Small intestine (tissue), 7 donors: ENCODE results near the gene USP36. TPM values are rescaled to one million over a fixed set of nuclear protein-coding genes. Genes with fewer than 3 reads are reported as not detected.

Experiments used
- DNase-seq, 2 donors: peaks; one replicate each; pipeline versions ENCODE4 v3.0.0 to v3.0.0-alpha.2; 2013
- FAIRE-seq: peaks from 2 replicates; lab custom pipeline; 2012; peaks lifted over from hg19 to GRCh38; lab: Jason Lieb, UNC
- H3K27ac ChIP-seq, 3 donors: one replicate each; pipeline ENCODE4 v1.5.1; 2013; ENCODE audit warnings: low read length in 2 of 3, mild to moderate bottlenecking in 2 of 3, control low read depth in 1 of 3, inconsistent platforms in 1 of 3, low read depth in 1 of 3, moderate library complexity in 1 of 3
- H3K27me3 ChIP-seq, 3 donors: one replicate each; pipeline ENCODE4 v1.6.1; 2013; ENCODE audit warnings: low read length in 3 of 3, inconsistent platforms in 1 of 3; ENCODE audit not compliant: control insufficient read depth in 3 of 3, insufficient read depth in 3 of 3
- H3K36me3 ChIP-seq, 3 donors: one replicate each; pipeline ENCODE4 v1.6.1; 2013; ENCODE audit warnings: low read length in 3 of 3, inconsistent platforms in 1 of 3, low read depth in 1 of 3, mild to moderate bottlenecking in 1 of 3, moderate library complexity in 1 of 3; ENCODE audit not compliant: control insufficient read depth in 3 of 3, insufficient read depth in 2 of 3
- H3K4me1 ChIP-seq, 3 donors: one replicate each; pipeline ENCODE4 v1.6.1; 2013; ENCODE audit warnings: low read length in 2 of 3, inconsistent platforms in 1 of 3, low read depth in 1 of 3, mild to moderate bottlenecking in 1 of 3, moderate library complexity in 1 of 3; ENCODE audit not compliant: control insufficient read depth in 3 of 3, insufficient read depth in 2 of 3
- H3K4me3 ChIP-seq, 3 donors: one replicate each; pipeline ENCODE4 v1.5.1; 2013; ENCODE audit warnings: low read length in 3 of 3, control low read depth in 1 of 3, inconsistent platforms in 1 of 3, low read depth in 1 of 3, mild to moderate bottlenecking in 1 of 3, moderate library complexity in 1 of 3
- H3K9me3 ChIP-seq, 2 donors: one replicate each; pipeline ENCODE4 v1.6.1; 2013; ENCODE audit warnings: low read depth in 1 of 2, low read length in 1 of 2; ENCODE audit not compliant: control insufficient read depth in 2 of 2, insufficient read depth in 1 of 2
- WGBS, 3 donors: extraction: QIAGEN DNeasy Blood & Tissue Kit; methylation state at CpG; one replicate each; pipeline ENCODE4 v1.1.7; 2013; 5-methylcytosine and 5-hydroxymethylcytosine counted together
- polyA plus RNA-seq, 4 donors: library from polyadenylated mRNA; stranded (reverse) in 3 of 4; unstranded in 1 of 4; fragments of 200-250 nt in 3 of 4; fragments of 120-200 nt in 1 of 4; gene quantifications; one replicate each; pipeline versions ENCODE4 v1.2.1 to v1.2.3, GENCODE V29; 2013
- donor health status: healthy with polysubstance abuse.
- donor health status: control.
- donor health status: control.
- donor health status: Bipolar disorder and iron deficiency.
- donor health status: healthy.

Gene USP36
- polyA plus RNA-seq, 4 donors, result 8.1 to 47.0 (median 19.1) TPM

GRCh38 chr17:78839235-78839761, 1.3 kb downstream of the USP36 start:
- H3K27me3 ChIP-seq, result no peaks in the 10 kb centered on the region
- peaks cover 15 to 38% (median 16%) of the 10 kb centered on the region in 3 donors for H3K36me3 ChIP-seq
- H3K9me3 ChIP-seq, result no peaks in the 10 kb centered on the region
- DNase-seq (peak in 1 of 2 donors; percentile 36), FAIRE-seq (no peak)
- WGBS, 3 donors, result 5 to 13% (median 5%) methylated on average over 11 of the region's 11 CpGs
- H3K4me1 ChIP-seq, result peaks cover 0 to 24% (median 4%) of the 10 kb centered on the region in 3 donors
- peak overlapping the region; percentile 51 to 75 (median 73) for H3K4me3 ChIP-seq
- peak overlapping the region; percentile 81 to 97 (median 96) for H3K27ac ChIP-seq

GRCh38 chr17:78838574-78839005, 2.0 kb downstream of the USP36 start:
- 63 to 73% (median 72%) methylated on average over 21 to 22 of the region's 22 CpGs for WGBS, 3 donors
- Histone ChIP-seq H3K4me3 (no peak overlapping the region), H3K27ac (no peak overlapping the region), H3K9me3 (no peaks in the 10 kb centered on the region), H3K4me1 (peaks cover 0 to 24% (median 4%) of the 10 kb centered on the region in 3 donors), H3K36me3 (peaks cover 15 to 43% (median 16%) of the 10 kb centered on the region in 3 donors), H3K27me3 (no peaks in the 10 kb centered on the region)
- no peak for FAIRE-seq
- DNase-seq, result peak; percentile 29 to 35

GRCh38 chr17:78836420-78837021, 4.1 kb downstream of the USP36 start:
- H3K4me3 ChIP-seq, result no peak overlapping the region

GRCh38 chr17:78834571-78834970, 6.0 kb downstream of the USP36 start:
- H3K9me3 ChIP-seq, result no peaks in the 10 kb centered on the region
- H3K4me3 ChIP-seq, result no peak overlapping the region
- no peak overlapping the region for H3K27ac ChIP-seq
- peaks cover 0 to 12% (median 4%) of the 10 kb centered on the region in 3 donors for H3K4me1 ChIP-seq
- DNase-seq (no peak), FAIRE-seq (no peak)
- H3K36me3 ChIP-seq, result peaks cover 25 to 70% (median 26%) of the 10 kb centered on the region in 3 donors
- 94 to 97% (median 96%) methylated on average over 8 of the region's 8 CpGs for WGBS, 3 donors
- no peaks in the 10 kb centered on the region for H3K27me3 ChIP-seq

More at GRCh38 chr17:78836420-78837021, 4.1 kb downstream of the USP36 start:
- Histone ChIP-seq H3K27me3 (no peaks in the 10 kb centered on the region), H3K4me1 (peaks cover 0 to 15% (median 4%) of the 10 kb centered on the region in 3 donors), H3K9me3 (no peaks in the 10 kb centered on the region), H3K36me3 (peaks cover 19 to 62% (median 24%) of the 10 kb centered on the region in 3 donors), H3K27ac (no peak overlapping the region)
- WGBS, 3 donors, result 69 to 77% (median 75%) methylated on average over 5 of the region's 5 CpGs
- DNase-seq, result no peak
- FAIRE-seq, result no peak

DNA sequence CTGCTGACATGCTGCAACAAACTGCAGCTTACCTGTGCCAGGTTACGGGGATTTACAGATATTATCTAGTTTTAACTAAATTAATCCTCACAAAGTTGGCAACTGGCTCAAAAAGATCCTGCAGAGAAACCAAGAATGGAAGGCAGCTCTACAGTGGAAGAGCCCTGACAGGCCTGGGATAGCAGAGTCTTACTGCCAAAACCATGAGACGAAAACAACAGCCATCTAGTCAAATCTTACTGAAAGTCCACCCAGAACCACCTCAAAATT, 8.1 kb downstream of the USP36 start:
- no peaks in the 10 kb centered on the region for H3K4me1 ChIP-seq
- H3K9me3 ChIP-seq, result no peaks in the 10 kb centered on the region
- H3K4me3 ChIP-seq, result no peak overlapping the region
- DNase-seq (no peak), FAIRE-seq (no peak)
- no peaks in the 10 kb centered on the region for H3K27me3 ChIP-seq
- H3K27ac ChIP-seq, result no peak overlapping the region
- 89 to 96% (median 93%) methylated on average over 2 of the region's 2 CpGs for WGBS, 3 donors
- H3K36me3 ChIP-seq, result peaks cover 22 to 77% (median 30%) of the 10 kb centered on the region in 3 donors

DNA sequence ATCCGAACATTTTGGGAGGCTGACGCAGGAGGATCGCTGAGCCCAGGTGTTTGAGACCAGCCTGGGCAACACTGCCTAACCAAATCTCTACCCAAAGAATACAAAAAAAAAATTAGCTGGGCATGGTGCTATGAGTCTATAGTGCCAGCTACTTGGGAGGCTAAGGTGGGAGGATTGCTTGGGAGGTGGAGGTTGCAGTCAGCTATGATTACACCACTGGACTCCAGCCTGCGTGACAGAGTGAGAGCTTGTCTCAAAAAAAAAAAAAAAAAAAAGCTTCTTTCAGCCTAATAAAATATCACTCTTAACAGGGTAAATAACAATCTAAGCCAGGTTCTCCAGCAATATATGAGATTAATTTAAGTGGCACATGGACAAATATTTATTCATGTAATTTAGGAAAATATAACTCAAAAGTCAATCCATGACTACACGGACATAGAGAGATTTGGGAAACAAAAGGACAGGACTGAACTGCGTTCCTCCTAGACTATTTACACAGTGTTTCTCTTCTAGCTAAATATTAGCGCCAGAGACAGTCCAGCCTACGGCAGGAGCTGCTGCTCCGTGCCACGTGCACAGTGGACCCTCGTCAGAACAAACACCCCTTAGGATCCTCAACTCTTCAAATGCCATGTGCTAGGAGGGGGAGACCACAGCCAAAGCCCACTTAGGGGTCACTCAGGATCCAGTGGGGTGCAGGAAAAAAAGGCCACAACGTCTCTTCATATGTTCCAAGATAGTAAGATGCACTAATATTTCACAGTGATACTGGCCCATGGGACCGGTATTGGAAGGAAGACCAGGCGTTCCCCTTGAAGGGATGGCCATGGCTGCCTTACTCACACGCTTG, 8.7 kb downstream of the USP36 start:
- H3K27me3 ChIP-seq, result no peaks in the 10 kb centered on the region
- no peak overlapping the region for H3K4me3 ChIP-seq
- WGBS, 3 donors, result 84 to 92% (median 87%) methylated on average over 15 of the region's 15 CpGs
- H3K36me3 ChIP-seq, result peaks cover 27 to 78% (median 30%) of the 10 kb centered on the region in 3 donors
- no peaks in the 10 kb centered on the region for H3K4me1 ChIP-seq
- no peak for FAIRE-seq
- no peak for DNase-seq
- H3K9me3 ChIP-seq, result no peaks in the 10 kb centered on the region
- H3K27ac ChIP-seq, result no peak overlapping the region

- DNase-seq (no peak), FAIRE-seq (no peak)
- H3K4me1 ChIP-seq, result no peaks in the 10 kb centered on the region
- no peaks in the 10 kb centered on the region for H3K27me3 ChIP-seq
- 96 to 99% (median 98%) methylated on average over 6 of the region's 6 CpGs for WGBS, 3 donors
- H3K9me3 ChIP-seq, result no peaks in the 10 kb centered on the region
- H3K36me3 ChIP-seq, result peaks cover 25 to 75% (median 27%) of the 10 kb centered on the region in 3 donors
- no peak overlapping the region for H3K27ac ChIP-seq
- no peak overlapping the region for H3K4me3 ChIP-seq
Observed at GRCh38 chr17:78829477-78829876, 11.1 kb downstream of the USP36 start.

DNA sequence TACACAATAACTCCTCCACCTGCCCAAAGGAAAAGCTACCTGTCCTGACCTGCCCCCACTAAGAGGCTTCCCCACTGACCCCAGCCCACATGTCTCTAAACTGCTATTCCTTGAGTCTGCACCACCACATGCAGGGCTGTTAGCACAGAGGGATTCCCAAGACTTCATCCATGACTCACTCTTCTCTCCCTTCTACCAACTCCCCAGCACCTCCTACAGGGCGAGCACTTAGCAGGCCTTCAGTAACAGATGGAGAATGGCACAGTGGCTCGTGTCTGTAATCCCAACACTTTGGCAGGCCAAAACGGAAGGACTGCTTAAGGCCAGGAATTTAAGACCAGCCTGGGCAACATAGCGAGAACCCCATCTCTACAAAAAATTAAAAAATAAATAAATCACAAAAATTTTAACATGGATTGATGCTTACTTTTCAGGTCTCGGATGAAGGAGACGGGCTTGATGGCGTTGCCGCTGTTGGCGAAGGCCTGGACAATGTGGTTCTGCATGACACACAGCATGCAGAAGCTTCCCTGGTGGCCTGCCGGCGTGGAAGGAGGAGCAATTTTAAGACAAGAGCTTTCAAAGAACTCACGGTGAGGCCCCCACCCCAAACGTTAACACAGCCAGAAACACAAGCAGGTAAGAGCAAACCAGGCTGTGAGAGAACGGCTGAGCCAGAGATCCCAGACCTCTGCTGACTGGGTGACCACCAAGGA, 12.0 kb downstream of the USP36 start:
- Histone ChIP-seq H3K9me3 (no peaks in the 10 kb centered on the region), H3K36me3 (peaks cover 31 to 76% (median 32%) of the 10 kb centered on the region in 3 donors), H3K4me1 (no peaks in the 10 kb centered on the region), H3K27ac (no peak overlapping the region), H3K27me3 (no peaks in the 10 kb centered on the region), H3K4me3 (no peak overlapping the region)
- 93 to 97% (median 94%) methylated on average over 14 of the region's 14 CpGs for WGBS, 3 donors
- FAIRE-seq, result no peak
- no peak for DNase-seq
